Colonic mucosa (tissue), 4 donors: Measurements from ENCODE around the gene KLRK1. TPM values are rescaled to one million over a fixed set of nuclear protein-coding genes. Genes with fewer than 3 reads are reported as not detected.
"Not testable (repeated sequence)": the region's sequence is repeated elsewhere in the genome, so short reads cannot be mapped to it uniquely, and the experiment has no call there.

Experiments
- DNase-seq: peaks from one replicate; pipeline ENCODE4 v3.0.0-alpha.2; 2020
- H3K27ac ChIP-seq: fragments of 200-600 bp; one replicate; pipeline ENCODE4 v1.8.0; 2021
- H3K27me3 ChIP-seq: fragments of 200-600 bp; one replicate; pipeline ENCODE4 v1.8.0; 2021
- H3K36me3 ChIP-seq: fragments of 200-600 bp; one replicate; pipeline ENCODE4 v1.8.0; 2021
- H3K4me1 ChIP-seq: fragments of 200-600 bp; one replicate; pipeline ENCODE4 v1.8.0; 2021; ENCODE audit warnings: mild to moderate bottlenecking
- H3K4me3 ChIP-seq: fragments of 200-600 bp; one replicate; pipeline ENCODE4 v1.8.0; 2021
- H3K9ac ChIP-seq, 2 donors: one replicate each; pipeline ENCODE4 v1.7.0; 2013; ENCODE audit warnings: control low read depth in 2 of 2, low read depth in 2 of 2, low read length in 2 of 2
- H3K9me3 ChIP-seq: fragments of 200-600 bp; one replicate; pipeline ENCODE4 v1.8.0; 2021
- CTCF ChIP-seq: fragments of 200-600 bp; IDR thresholded peaks from one replicate; pipeline ENCODE4 v1.8.0; 2022; ENCODE audit warnings: antibody characterized with exemption, mild to moderate bottlenecking
- intact Hi-C: fragments of 100-400 bp; cut with DNase I; formaldehyde crosslinking; loops from one replicate; pipeline ENCODE4 v1.14.1; 2022
- total RNA-seq, 2 donors: library from RNA; stranded (reverse); fragmentation: NEBNext Ultra II Directional in 1 of 2; extraction: Animal tissue kit (Norgen Biotek cat#: 25700) in 1 of 2; gene quantifications; one replicate each; pipeline ENCODE4 v1.2.1, GENCODE V29; 2021
- donor health status: healthy.
- donor health status: DM: no; HTN: no; CAD: no.
- donor health status: DM: no; HTN: no; CAD: no.

The KLRK1 gene
- total RNA-seq, 2 donors from 2014 or later = 1.1 to 1.6 TPM

- no peak for TF ChIP-seq CTCF
- DNase-seq = no peak
- Histone ChIP-seq H3K4me3 (no peak overlapping the region), H3K36me3 (no peaks in the 10 kb centered on the region), H3K27ac (no peak overlapping the region), H3K9me3 (no peaks in the 10 kb centered on the region), H3K4me1 (no peaks in the 10 kb centered on the region), H3K27me3 (no peaks in the 10 kb centered on the region), H3K9ac (no peak overlapping the region)
- intact Hi-C loops = loop anchor here (10.0 kb wide), 1 partner anchor 336 kb away; the partner anchor contains the start of gene STYK1
Observed at GRCh38 chr12:10339053-10339840, 50.6 kb downstream of the KLRK1 start.

- H3K27ac ChIP-seq, H3K9ac ChIP-seq, H3K27me3 ChIP-seq, H3K4me1 ChIP-seq, H3K9me3 ChIP-seq, H3K4me3 ChIP-seq, DNase-seq, H3K36me3 ChIP-seq: not testable (repeated sequence)
- intact Hi-C loops = loop anchor here (10.0 kb wide), 1 partner anchor 336 kb away; the partner anchor contains the start of gene STYK1
Observed at GRCh38 chr12:10338470-10338869, 51.4 kb downstream of the KLRK1 start.

- H3K36me3 ChIP-seq, H3K9me3 ChIP-seq, H3K4me3 ChIP-seq, H3K4me1 ChIP-seq, H3K9ac ChIP-seq, DNase-seq, H3K27me3 ChIP-seq, H3K27ac ChIP-seq: not testable (repeated sequence)
- intact Hi-C loops = loop anchor here (10.0 kb wide), 1 partner anchor 339 kb away; the partner anchor contains the start of gene STYK1
Observed at GRCh38 chr12:10336196-10336595, 53.6 kb downstream of the KLRK1 start.

GRCh38 chr12:10331642-10332239, 58.1 kb downstream of the KLRK1 start:
- intact Hi-C loops = loop anchor here (10.0 kb wide), 1 partner anchor 343 kb away; the partner anchor contains the start of gene STYK1
- no peaks in the 10 kb centered on the region for H3K4me1 ChIP-seq
- TF ChIP-seq CTCF = peak; percentile 38
- H3K27ac ChIP-seq = no peak overlapping the region
- no peak for DNase-seq
- H3K9me3 ChIP-seq = no peaks in the 10 kb centered on the region
- no peak overlapping the region for H3K9ac ChIP-seq
- no peaks in the 10 kb centered on the region for H3K27me3 ChIP-seq
- no peaks in the 10 kb centered on the region for H3K36me3 ChIP-seq
- no peak overlapping the region for H3K4me3 ChIP-seq

- not testable (repeated sequence) for H3K27ac ChIP-seq, H3K9me3 ChIP-seq, H3K27me3 ChIP-seq, DNase-seq, H3K36me3 ChIP-seq, H3K4me1 ChIP-seq, H3K4me3 ChIP-seq, H3K9ac ChIP-seq
- intact Hi-C loops = loop anchor here (5.0 kb wide), 1 partner anchor 234 kb away; no protein-coding TSS in a partner anchor
Observed at GRCh38 chr12:10328691-10329090, 61.1 kb downstream of the KLRK1 start.

Other genes with a start within 250 kb of the KLRK1 start
- gene OLR1, start 217.9 kb downstream of the KLRK1 start, total RNA-seq = under 1 TPM; 0.20 to 0.77 TPM
- not detected for gene TMEM52B, start 211.0 kb downstream of the KLRK1 start, total RNA-seq
- 10 to 100 TPM; 12.8 to 42.8 TPM for gene GABARAPL1, start 177.2 kb downstream of the KLRK1 start, total RNA-seq
- gene KLRD1, start 82.2 kb downstream of the KLRK1 start, total RNA-seq = 1 to 10 TPM; 1.1 to 1.5 TPM
- gene KLRC4, start 19.7 kb upstream of the KLRK1 start, total RNA-seq = under 1 TPM; 0.47 to 0.80 TPM
- not detected for gene KLRC3, start 30.6 kb upstream of the KLRK1 start, total RNA-seq
- gene KLRC2, start 46.0 kb upstream of the KLRK1 start, total RNA-seq = under 1 TPM in 1 of 2 donors, not detected in 1; 0.50 TPM
- gene KLRC1, start 63.3 kb upstream of the KLRK1 start, total RNA-seq = 1 to 10 TPM; 1.0 to 1.3 TPM
- gene EIF2S3B, start 115.8 kb upstream of the KLRK1 start, total RNA-seq = 1 to 10 TPM in 1 of 2 donors, under 1 TPM in 1; 0.77 to 2.7 TPM
- gene MAGOHB, start 223.6 kb upstream of the KLRK1 start, total RNA-seq = 10 to 100 TPM; 13.9 to 38.1 TPM